Fibroblast of skin of back (primary cell): ENCODE measurements around the gene SERTAD2.

Experiments
- DNase-seq: peaks from one replicate; pipeline ENCODE4 v3.0.0-alpha.2; 2013

SERTAD2 gene

GRCh38 chr2:64627860-64628841 lies 25.6 kb downstream of the SERTAD2 start:
- no peak for DNase-seq

- no peak for DNase-seq
Measured at GRCh38 chr2:64626963-64627760, 26.6 kb downstream of the SERTAD2 start.

GRCh38 chr2:64626146-64626809 lies 27.4 kb downstream of the SERTAD2 start:
- DNase-seq: no peak

GRCh38 chr2:64625299-64626145 lies 28.2 kb downstream of the SERTAD2 start:
- DNase-seq: no peak

- DNase-seq: no peak
Measured at GRCh38 chr2:64624862-64625261, 28.9 kb downstream of the SERTAD2 start.

- DNase-seq: no peak
Measured at GRCh38 chr2:64624108-64624610, 29.6 kb downstream of the SERTAD2 start.

- no peak for DNase-seq
Measured at GRCh38 chr2:64623242-64623850, 30.4 kb downstream of the SERTAD2 start.

GRCh38 chr2:64622443-64623241 lies 31.1 kb downstream of the SERTAD2 start:
- peak; percentile 54 for DNase-seq

GRCh38 chr2:64620661-64621060 lies 33.1 kb downstream of the SERTAD2 start:
- no peak for DNase-seq

- DNase-seq: no peak
Measured at GRCh38 chr2:64617631-64618151, 36.0 kb downstream of the SERTAD2 start.

- no peak for DNase-seq
Measured at GRCh38 chr2:64615844-64616536, 37.7 kb downstream of the SERTAD2 start.

- no peak for DNase-seq
Measured at GRCh38 chr2:64615192-64615763, 38.4 kb downstream of the SERTAD2 start.

- peak; percentile 84 for DNase-seq
Measured at GRCh38 chr2:64613276-64613675, 40.4 kb downstream of the SERTAD2 start.

GRCh38 chr2:64612575-64613195 lies 41.0 kb downstream of the SERTAD2 start:
- no peak for DNase-seq

GRCh38 chr2:64610316-64610855 lies 43.3 kb downstream of the SERTAD2 start:
- peak; percentile 63 for DNase-seq

GRCh38 chr2:64609942-64610281 lies 43.8 kb downstream of the SERTAD2 start:
- no peak for DNase-seq

GRCh38 chr2:64609227-64609941 lies 44.3 kb downstream of the SERTAD2 start:
- DNase-seq: no peak

- DNase-seq: no peak
Measured at GRCh38 chr2:64608867-64609226, 44.9 kb downstream of the SERTAD2 start.
